ENCODE measurements around the gene SERPINE3.

DNA sequence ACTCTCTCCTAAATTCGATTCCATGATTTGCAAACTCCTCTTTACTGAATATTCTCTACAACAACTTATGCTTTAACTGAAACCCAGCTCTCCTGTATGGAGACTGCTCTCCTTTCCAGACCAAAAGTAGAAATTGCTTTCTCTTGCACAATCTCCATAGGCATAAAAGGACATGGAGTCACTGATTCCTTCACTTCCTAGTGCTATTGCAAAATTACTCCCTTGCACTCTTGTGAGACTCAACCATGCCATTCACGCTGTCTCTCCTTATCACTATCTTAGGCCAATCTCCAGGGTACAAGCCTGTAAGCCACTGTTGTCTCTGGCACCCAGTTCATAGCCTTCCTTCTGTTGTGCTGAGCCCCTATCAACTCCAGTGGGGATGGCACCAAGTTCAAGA lies 30.6 kb downstream of the SERPINE3 start:
- TF ChIP-seq POLR2A (IDR thresholded peaks at IDR 0.05; ENCODE audit: low read length), result no peak
- no peak for TF ChIP-seq GATA1 (IDR thresholded peaks at IDR 0.05; ENCODE audit: low read depth, low read length)
